HG02759 (cell line): ENCODE measurements around the gene MYL5.
"Not testable (repeated sequence)": the region's sequence is repeated elsewhere in the genome, so short reads cannot be mapped to it uniquely, and the experiment has no call there.

ENCODE experiments used
- ATAC-seq: cut with Tn5 transposase; IDR thresholded peaks from one replicate; pipeline ENCODE4 v1.9.1; 2021; ENCODE audit warnings: mild to moderate bottlenecking, moderate library complexity; ENCODE audit not compliant: unreplicated experiment

The MYL5 gene

GRCh38 chr4:674172-675035, at the start of gene MYL5, which contains the start of gene ATP5ME:
TSS of gene MYL5 (plus strand) at chr4:674542. CDS start at chr4:678027, 3,485 bp downstream.
TSS of gene ATP5ME (minus strand) at chr4:674276. CDS start at chr4:674247, 29 bp downstream.
- peak; percentile 79 for ATAC-seq

GRCh38 chr4:624705-625590, 49.4 kb upstream of the MYL5 start, which contains the start of gene PDE6B:
TSS of gene PDE6B (plus strand) at chr4:625573. CDS start at chr4:625627, 54 bp downstream.
- no peak for ATAC-seq

- no peak for ATAC-seq
These were observed 48.6 kb upstream of the MYL5 start for GRCh38 chr4:625631-626161.

- no peak for ATAC-seq
These were observed 47.9 kb upstream of the MYL5 start for GRCh38 chr4:626201-627091.

GRCh38 chr4:627347-628125, 46.8 kb upstream of the MYL5 start:
- no peak for ATAC-seq

- ATAC-seq = no peak
These were observed 46.0 kb upstream of the MYL5 start for GRCh38 chr4:628311-628741.

GRCh38 chr4:628821-629635, 45.3 kb upstream of the MYL5 start:
- ATAC-seq = no peak

- ATAC-seq = no peak
These were observed 44.8 kb upstream of the MYL5 start for GRCh38 chr4:629636-629914.

GRCh38 chr4:629915-630641, 44.3 kb upstream of the MYL5 start:
- ATAC-seq = no peak

GRCh38 chr4:630656-631055, 43.7 kb upstream of the MYL5 start:
- no peak for ATAC-seq

- no peak for ATAC-seq
These were observed 42.0 kb upstream of the MYL5 start for GRCh38 chr4:632196-632790.

GRCh38 chr4:632926-633325, 41.4 kb upstream of the MYL5 start:
- no peak for ATAC-seq

GRCh38 chr4:633406-633805, 40.9 kb upstream of the MYL5 start:
- ATAC-seq = no peak

GRCh38 chr4:633976-634598, 40.3 kb upstream of the MYL5 start:
- ATAC-seq = no peak

- ATAC-seq = no peak
These were observed 39.8 kb upstream of the MYL5 start for GRCh38 chr4:634599-634985.

GRCh38 chr4:635066-635835, 39.1 kb upstream of the MYL5 start:
- ATAC-seq = not testable (repeated sequence)
